ENCODE data around the gene CIDEB.
A peak's percentile ranks its signal among the peaks of the same experiment; 100 is the strongest.

CIDEB gene

DNA sequence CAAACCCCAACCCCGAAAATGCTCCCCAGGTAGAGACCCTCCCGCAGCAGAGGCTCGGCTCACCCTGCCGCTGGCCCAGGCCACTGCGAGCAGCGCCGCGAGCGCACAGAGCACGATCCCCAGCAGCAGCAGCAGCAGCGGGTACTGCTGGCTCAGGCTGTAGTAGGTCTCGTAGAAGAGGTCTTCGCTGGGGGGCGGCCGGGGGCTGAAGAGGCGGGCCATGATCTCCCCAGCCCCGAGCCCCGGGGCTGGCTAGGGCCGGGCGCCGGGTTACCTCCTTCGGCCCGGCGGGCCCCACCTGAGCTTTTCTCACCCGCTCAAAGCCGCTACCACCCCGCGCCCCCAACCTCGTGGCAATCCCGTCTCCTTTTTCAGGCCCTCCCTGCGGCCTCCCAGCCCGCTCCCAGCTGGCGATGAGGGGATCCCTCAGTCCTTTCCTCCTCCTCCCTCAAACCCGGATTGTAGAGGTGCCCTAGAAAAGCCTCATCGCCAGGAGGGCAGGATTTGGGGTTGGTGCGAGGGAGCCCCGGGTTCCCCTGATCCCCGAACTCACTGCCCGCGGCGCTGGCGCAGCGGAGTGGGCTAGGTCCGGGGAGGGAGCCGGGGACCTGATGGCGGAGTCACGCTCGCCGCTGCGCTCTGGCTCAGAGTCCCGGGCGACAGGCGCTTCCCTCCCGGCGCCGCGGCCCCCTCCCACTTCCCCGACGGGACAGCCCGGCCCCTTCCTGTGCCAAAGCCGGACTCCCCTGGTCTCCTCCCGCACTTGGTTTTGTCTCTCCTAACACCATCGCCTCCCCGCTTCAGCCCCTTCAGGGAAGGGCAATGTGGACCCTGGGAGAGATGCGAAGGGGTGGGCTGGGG, 26.9 kb upstream of the CIDEB start, which contains the start of gene ADCY4:
Gene ADCY4, minus strand, starts transcription at position 641 of the 861 bp plus-strand sequence. Its CDS starts 419 bp downstream, at position 222.
- Histone ChIP-seq H3K4me3 (replicated peaks; ENCODE audit: insufficient read depth, low read length) (peak within 1 kb of the TSS; percentile 15), H3K27me3 (ENCODE audit: insufficient read depth, poor library complexity, severe bottlenecking) (peaks cover 10% of the 10 kb centered on the region), H3K27ac (replicated peaks) (no peak within 1 kb of the TSS)
- TF ChIP-seq REST (IDR thresholded peaks at IDR 0.05; ENCODE audit: insufficient replicate concordance, low read depth): no peak
- no peak for TF ChIP-seq GABPA (IDR thresholded peaks at IDR 0.05; ENCODE audit: low read depth)
- TF ChIP-seq POLR2AphosphoS5 (IDR thresholded peaks at IDR 0.05; ENCODE audit: low read depth): no peak
- TF ChIP-seq CTCF (IDR thresholded peaks at IDR 0.05; ENCODE audit: insufficient read depth, low read length): no peak
- TF ChIP-seq SPI1 (IDR thresholded peaks at IDR 0.05; ENCODE audit: borderline replicate concordance, low read depth): no peak
- peak in 1 of 2 experiments; percentile 2 for DNase-seq (ENCODE audit: low read depth in 1 of 2, low spot score in 1 of 2)

DNA sequence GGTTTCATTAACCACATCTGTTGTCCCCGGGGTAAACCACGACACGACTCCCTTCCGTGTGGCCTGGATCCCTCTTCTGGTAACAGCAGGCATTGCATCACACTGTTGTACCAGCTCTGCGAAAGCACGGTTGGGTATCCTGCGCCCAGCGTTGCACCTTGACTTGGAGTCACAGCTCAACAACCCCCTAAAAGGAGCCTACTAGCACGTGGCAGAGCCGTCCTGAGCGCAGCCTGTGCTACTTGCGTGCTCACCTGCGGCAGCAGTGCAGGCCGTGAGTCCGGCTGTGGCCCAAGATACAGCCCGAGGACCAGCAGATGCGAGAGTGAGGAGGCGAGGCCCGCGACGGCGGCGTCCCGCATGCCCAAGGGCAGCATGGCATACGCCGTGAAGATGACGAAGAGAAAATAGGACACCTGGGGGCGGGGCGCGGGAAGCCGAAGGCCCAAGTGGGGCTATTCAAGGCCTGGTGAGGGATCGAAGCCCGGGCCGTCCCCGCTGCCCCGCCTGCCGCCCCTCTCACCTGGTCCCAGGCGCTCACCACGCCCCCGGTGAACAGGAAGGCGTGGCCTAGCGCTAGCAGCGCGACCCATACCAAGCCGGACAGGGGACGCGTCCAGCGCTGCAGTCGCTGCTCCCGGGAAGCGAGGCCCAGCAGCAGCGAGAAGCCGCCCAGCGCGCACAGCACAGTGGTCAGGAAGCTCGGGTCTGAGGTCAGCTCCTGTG, 24.7 kb upstream of the CIDEB start:
- TF ChIP-seq GABPA (IDR thresholded peaks at IDR 0.05; ENCODE audit: low read depth) (no peak), REST (IDR thresholded peaks at IDR 0.05; ENCODE audit: insufficient replicate concordance, low read depth) (no peak), POLR2AphosphoS5 (IDR thresholded peaks at IDR 0.05; ENCODE audit: low read depth) (peak; percentile 50), CTCF (IDR thresholded peaks at IDR 0.05; ENCODE audit: insufficient read depth, low read length) (peak; percentile 88), SPI1 (IDR thresholded peaks at IDR 0.05; ENCODE audit: borderline replicate concordance, low read depth) (no peak)
- Histone ChIP-seq H3K27me3 (ENCODE audit: insufficient read depth, poor library complexity, severe bottlenecking) (peaks cover 10% of the 10 kb centered on the region), H3K27ac (replicated peaks) (no peak overlapping the region), H3K4me3 (replicated peaks; ENCODE audit: insufficient read depth, low read length) (no peak overlapping the region)
- peak; percentile 68 to 94 for DNase-seq (ENCODE audit: low read depth in 1 of 2, low spot score in 1 of 2)

DNA sequence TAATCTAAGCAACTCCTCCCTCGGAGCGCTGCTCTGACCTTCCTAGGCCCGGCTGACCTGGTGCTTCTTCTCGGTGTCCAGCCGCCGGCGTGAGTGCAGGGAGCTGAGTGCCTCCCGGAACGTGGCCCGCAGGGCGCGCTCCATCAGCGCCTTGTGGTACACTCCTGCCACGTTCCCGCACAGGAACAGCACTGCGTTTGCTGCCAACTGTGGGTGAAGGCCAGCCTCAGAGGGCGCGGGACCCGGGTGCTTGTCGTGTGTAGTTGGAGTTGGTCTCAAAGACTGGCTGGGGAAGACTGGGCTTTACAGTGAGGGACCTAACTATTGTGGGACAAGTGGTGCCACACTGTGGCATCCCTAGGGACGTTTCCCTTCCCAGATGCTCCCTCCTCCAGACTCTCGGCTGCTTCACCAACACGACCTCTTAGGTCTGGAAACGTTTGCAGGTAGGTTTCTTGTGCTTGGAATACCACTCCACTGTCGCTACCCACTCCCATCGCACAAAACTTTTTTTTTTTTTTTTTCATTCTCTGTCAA, 24.0 kb upstream of the CIDEB start:
- TF ChIP-seq POLR2AphosphoS5 (IDR thresholded peaks at IDR 0.05; ENCODE audit: low read depth) (no peak), CTCF (IDR thresholded peaks at IDR 0.05; ENCODE audit: insufficient read depth, low read length) (no peak), SPI1 (IDR thresholded peaks at IDR 0.05; ENCODE audit: borderline replicate concordance, low read depth) (no peak), GABPA (IDR thresholded peaks at IDR 0.05; ENCODE audit: low read depth) (no peak), REST (IDR thresholded peaks at IDR 0.05; ENCODE audit: insufficient replicate concordance, low read depth) (no peak)

More for the DNA sequence above, 24.0 kb upstream of the CIDEB start:
- Histone ChIP-seq H3K27ac (replicated peaks) (peak overlapping the region; percentile 31; the same call in 1 of the 2 replicates), H3K27me3 (ENCODE audit: insufficient read depth, poor library complexity, severe bottlenecking) (peaks cover 10% of the 10 kb centered on the region), H3K4me3 (replicated peaks; ENCODE audit: insufficient read depth, low read length) (0 out of 2 replicates have a peak overlapping the region, but pooled peaks have one; percentile 10)
- DNase-seq (ENCODE audit: low read depth in 1 of 2, low spot score in 1 of 2): peak in 1 of 2 experiments; percentile 56
